SK-N-SH (cell line): ENCODE data around the gene RFX2. TPM values are rescaled to one million over a fixed set of nuclear protein-coding genes. Genes with fewer than 3 reads are reported as not detected.
"Not testable (repeated sequence)": the region's sequence is repeated elsewhere in the genome, so short reads cannot be mapped to it uniquely, and the experiment has no call there.

Experiments used
- CTCF ChIA-PET: fragments of 300-600, 350-600 bp; formaldehyde crosslinking; extraction: SDS; loops from one replicate; lab custom pipeline; 2021; lab: Yijun Ruan, JAX
- POLR2A ChIA-PET: fragments of 350-600 bp; sonication (Branson Sonifier 250); formaldehyde crosslinking; extraction: SDS; loops from one replicate; lab custom pipeline; 2020; ENCODE audit warnings: antibody characterized with exemption, inconsistent platforms; lab: Yijun Ruan, JAX
- DNase-seq: peaks from one replicate; pipeline ENCODE4 v3.0.0; 2012
- H2AFZ ChIP-seq: fragments of 200-600 bp; sonication (generic); 2 replicates; pipeline ENCODE4 v1.8.1; 2016; ENCODE audit warnings: antibody characterized with exemption, mild to moderate bottlenecking, low read depth
- H3F3A ChIP-seq: fragments of 200-600 bp; sonication (generic); replicated peaks from 2 replicates; pipeline ENCODE3; 2016; ENCODE audit warnings: antibody characterized with exemption, mild to moderate bottlenecking; ENCODE audit not compliant: insufficient read depth
- H3K27ac ChIP-seq, 2 experiments: fragments of 200-500 bp in 1 of 2; fragments of 200-600 bp in 1 of 2; sonication (Bioruptor generic) in 1 of 2; sonication (generic), shearing (Covaris generic) in 1 of 2; 2 replicates each; pipeline versions ENCODE4 v1.5.1 to v1.6.1; 2014 to 2016; ENCODE audit warnings: low read depth in 2 of 2, inconsistent platforms in 1 of 2, low read length in 1 of 2, mild to moderate bottlenecking in 1 of 2, mixed read lengths in 1 of 2
- H3K27me3 ChIP-seq: fragments of 200-600 bp; sonication (generic), shearing (Covaris generic); 2 replicates; pipeline ENCODE4 v1.6.1; 2016; ENCODE audit warnings: mixed run types; ENCODE audit not compliant: insufficient read depth
- H3K36me3 ChIP-seq, 2 experiments: fragments of 200-500 bp in 1 of 2; fragments of 200-600 bp in 1 of 2; sonication (Bioruptor generic) in 1 of 2; sonication (generic) in 1 of 2; replicated peaks in 1 of 2; 2 replicates each; pipeline versions ENCODE3 to v1.5.1; 2014 to 2016; ENCODE audit warnings: low read length in 1 of 2, mild to moderate bottlenecking in 1 of 2; ENCODE audit not compliant: insufficient read depth in 2 of 2, control insufficient read depth in 1 of 2
- H3K4me1 ChIP-seq, 2 experiments: fragments of 200-500 bp in 1 of 2; fragments of 200-600 bp in 1 of 2; sonication (Bioruptor generic) in 1 of 2; sonication (generic), shearing (Covaris generic) in 1 of 2; 2 replicates each; pipeline versions ENCODE4 v1.5.1 to v1.6.1; 2014 to 2016; ENCODE audit warnings: low read depth in 1 of 2, low read length in 1 of 2, mixed run types in 1 of 2; ENCODE audit not compliant: insufficient read depth in 2 of 2, control insufficient read depth in 1 of 2
- H3K4me2 ChIP-seq: fragments of 200-600 bp; sonication (generic), shearing (Covaris generic); 2 replicates; pipeline ENCODE4 v1.6.1; 2017; ENCODE audit warnings: mixed run types
- H3K4me3 ChIP-seq, 2 experiments: fragments of 200-500 bp in 1 of 2; fragments of 200-600 bp in 1 of 2; sonication (Bioruptor generic) in 1 of 2; sonication (generic), shearing (Covaris generic) in 1 of 2; 2 replicates each; pipeline versions ENCODE4 v1.5.1 to v1.8.1; 2014 to 2016; ENCODE audit warnings: low read depth in 2 of 2, inconsistent platforms in 1 of 2, low read length in 1 of 2, mild to moderate bottlenecking in 1 of 2, mixed read lengths in 1 of 2, moderate library complexity in 1 of 2
- H3K79me2 ChIP-seq: fragments of 200-600 bp; sonication (generic); 2 replicates; pipeline ENCODE4 v1.8.1; 2017; ENCODE audit warnings: mild to moderate bottlenecking; ENCODE audit not compliant: insufficient read depth
- H3K9ac ChIP-seq: fragments of 200-600 bp; sonication (generic); 2 replicates; pipeline ENCODE4 v1.6.1; 2017; ENCODE audit warnings: mixed run types
- H3K9me2 ChIP-seq: fragments of 200-600 bp; sonication (generic); 2 replicates; pipeline ENCODE4 v1.6.1; 2017; ENCODE audit warnings: mixed run types
- H3K9me3 ChIP-seq: fragments of 200-600 bp; sonication (generic); 2 replicates; pipeline ENCODE4 v1.6.1; 2017; ENCODE audit warnings: mixed run types, mild to moderate bottlenecking, moderate library complexity
- H4K20me1 ChIP-seq: fragments of 200-600 bp; sonication (generic); 2 replicates; pipeline ENCODE4 v1.6.1; 2017; ENCODE audit warnings: mild to moderate bottlenecking, mixed run types; ENCODE audit not compliant: insufficient read depth
- CHD2 ChIP-seq: fragments of 150-350 bp; IDR thresholded peaks from 2 replicates; pipeline ENCODE4 v1.6.1; 2018; ENCODE audit warnings: low read length; ENCODE audit not compliant: partially characterized antibody
- CTCF ChIP-seq: fragments of 200-600 bp; sonication (generic); IDR thresholded peaks from 2 replicates; pipeline ENCODE4 v1.6.1; 2017; ENCODE audit warnings: antibody characterized with exemption, mild to moderate bottlenecking, moderate library complexity
- EP300 ChIP-seq, 2 experiments: IDR thresholded peaks; 2 replicates each; pipeline versions ENCODE4 v1.4.0 to v1.6.1; 2012; ENCODE audit warnings: borderline replicate concordance in 1 of 2, low read depth in 1 of 2, low read length in 1 of 2
- FOXJ3 ChIP-seq: sonication (generic); formaldehyde crosslinking; IDR thresholded peaks from 2 replicates; pipeline ENCODE4 v1.5.1; 2020; ENCODE audit warnings: mild to moderate bottlenecking, missing genetic modification reagents
- GATA2 ChIP-seq: sonication (generic); formaldehyde crosslinking; IDR thresholded peaks from 2 replicates; pipeline ENCODE4 v1.5.0; 2020; ENCODE audit warnings: mild to moderate bottlenecking, missing genetic modification reagents
- JUND ChIP-seq: IDR thresholded peaks from 2 replicates; pipeline ENCODE4 v1.4.0; 2012
- MXI1 ChIP-seq: IDR thresholded peaks from 2 replicates; pipeline ENCODE4 v1.6.1; 2012; ENCODE audit warnings: mild to moderate bottlenecking, low read depth, low read length, improper control_type of control experiment
- NFIC ChIP-seq: IDR thresholded peaks from 2 replicates; pipeline ENCODE4 v1.4.0; 2012; ENCODE audit warnings: borderline replicate concordance
- PBX3 ChIP-seq: IDR thresholded peaks from 2 replicates; pipeline ENCODE4; 2012
- POLR2AphosphoS5 ChIP-seq: IDR thresholded peaks from 2 replicates; pipeline ENCODE4 v1.6.1; 2012; ENCODE audit warnings: low read depth, low read length
- RXRA ChIP-seq: IDR thresholded peaks from 2 replicates; pipeline ENCODE4 v1.4.0; 2012; ENCODE audit warnings: low read depth, mild to moderate bottlenecking, borderline replicate concordance
- SIN3A ChIP-seq: IDR thresholded peaks from 2 replicates; pipeline ENCODE4 v1.6.1; 2012; ENCODE audit warnings: low read depth, mild to moderate bottlenecking, low read length, moderate library complexity, borderline replicate concordance
- TCF12 ChIP-seq: IDR thresholded peaks from 2 replicates; pipeline ENCODE4 v1.4.0; 2012
- YY1 ChIP-seq: IDR thresholded peaks from 2 replicates; pipeline ENCODE4 v1.4.0; 2012; ENCODE audit warnings: low read depth, mild to moderate bottlenecking
- WGBS: methylation state at CpG from one replicate; pipeline ENCODE4 v1.1.6; 2017; ENCODE audit warnings: low lambda C conversion rate; 5-methylcytosine and 5-hydroxymethylcytosine counted together
- polyA plus RNA-seq, 3 experiments: library from polyadenylated mRNA; depleted of rRNA; stranded (reverse); fragments of >200 nt; gene quantifications; 2 replicates each; pipeline ENCODE4 v1.2.3, GENCODE V29; 2012
- TF ChIP-seq, protein P1 (sequence below): fragments of 150-350 bp; IDR thresholded peaks from 2 replicates; pipeline ENCODE4 v1.6.1; 2017; ENCODE audit warnings: antibody characterized with exemption, low read length, low read depth, borderline replicate concordance

Gene RFX2
- polyA plus RNA-seq, 1 of the 3 experiments (the other 2 are of a cell fraction), result 12.6 TPM

DNA sequence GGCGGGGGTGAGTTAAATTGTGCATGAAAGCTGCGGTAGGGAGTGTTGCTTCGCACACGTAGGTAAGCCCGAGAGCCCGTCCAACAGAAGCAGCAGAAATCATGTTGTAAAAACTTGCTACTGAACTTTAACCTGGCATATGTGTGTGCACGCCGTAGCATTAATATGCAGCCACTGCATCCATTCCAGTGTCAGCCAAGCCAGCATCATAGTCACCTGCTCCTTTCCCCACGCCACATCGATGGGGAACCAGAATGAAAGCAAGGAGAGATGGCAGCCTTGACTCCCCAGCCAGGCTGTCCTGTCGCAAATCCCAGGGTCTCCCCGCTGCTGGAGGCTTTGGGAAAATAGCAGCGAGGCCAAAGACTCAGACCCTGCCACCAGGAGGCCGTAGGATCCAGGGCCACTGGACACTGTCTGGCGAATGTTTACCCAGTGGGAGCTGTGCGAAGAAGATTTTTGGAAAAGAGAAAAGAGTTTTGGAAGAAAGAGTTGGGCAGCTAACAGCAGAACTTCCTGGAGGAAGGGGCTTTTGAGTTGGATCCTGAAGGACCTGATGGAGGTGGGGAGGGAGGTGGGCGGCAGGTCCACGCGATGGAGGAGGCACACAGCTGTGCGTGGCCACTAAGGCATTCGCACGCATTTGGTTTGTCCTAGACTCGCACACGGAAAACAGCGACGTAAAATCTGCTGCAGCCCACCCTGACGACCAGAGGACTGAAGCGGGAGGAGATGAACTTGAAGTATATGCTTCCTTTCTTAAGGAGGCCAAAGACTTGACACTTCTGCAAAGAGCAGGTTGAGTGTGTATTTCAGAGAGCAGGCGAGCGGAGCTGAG, 83.7 kb downstream of the RFX2 start:
- Histone ChIP-seq H3K79me2 (peaks cover 5% of the 10 kb centered on the region; the same call in 1 of the 2 replicates), H3K9ac (no peak overlapping the region), H3K27me3 (no peaks in the 10 kb centered on the region), H3K4me3 (no peak overlapping the region), H3K36me3 (peaks cover 3 to 25% of the 10 kb centered on the region in 2 experiments), H3K9me2 (no peaks in the 10 kb centered on the region), H3F3A (peaks cover 25% of the 10 kb centered on the region), H3K4me2 (no peak overlapping the region), H3K27ac (no peak overlapping the region), H3K4me1 (peaks cover 6 to 10% of the 10 kb centered on the region in 2 experiments; a peak in 3 of 4 replicates), H2AFZ (no peak overlapping the region), H4K20me1 (no peaks in the 10 kb centered on the region), H3K9me3 (no peaks in the 10 kb centered on the region)
- TF ChIP-seq FOXJ3 (no peak), EP300 (IDR thresholded peaks at IDR 0.05; ENCODE audit: borderline replicate concordance in 1 of 2, low read depth in 1 of 2, low read length in 1 of 2) (no peak), NFIC (no peak), GATA2 (CRISPR knock-in tag) (no peak), YY1 (no peak), SIN3A (no peak), CHD2 (no peak), RXRA (no peak)
- 96% methylated on average over 28 of the region's 30 CpGs for WGBS
- DNase-seq, result no peak
- CTCF ChIA-PET, result interaction anchor here (0.5 to 5.8 kb wide), 5 partner anchors 9 to 223 kb away, joined by 3 to 48 read pairs (median 4); no protein-coding TSS in a partner anchor
- POLR2A ChIA-PET, result no interaction called here

- H2AFZ ChIP-seq, POLR2A ChIA-PET, H3K4me3 ChIP-seq, H3K27me3 ChIP-seq, H3K79me2 ChIP-seq, DNase-seq, H3K9me2 ChIP-seq, H3K4me2 ChIP-seq, H3K27ac ChIP-seq, H3K9ac ChIP-seq, H4K20me1 ChIP-seq, H3K4me1 ChIP-seq, H3K9me3 ChIP-seq: not testable (repeated sequence)
- peaks cover 3 to 15% of the 10 kb centered on the region in 2 experiments for H3K36me3 ChIP-seq
- peaks cover 20% of the 10 kb centered on the region for H3F3A ChIP-seq
- CTCF ChIA-PET, result interaction anchor here (0.9 to 5.8 kb wide), 5 partner anchors 23 to 221 kb away, joined by 3 to 48 read pairs (median 5); no protein-coding TSS in a partner anchor
- 96% methylated on average over 27 of the region's 27 CpGs for WGBS
Measured at GRCh38 chr19:6024756-6025155, 85.5 kb downstream of the RFX2 start.

GRCh38 chr19:6023936-6024335, 86.4 kb downstream of the RFX2 start:
- peaks cover under 1% of the 10 kb centered on the region; the same call in 1 of the 2 replicates for H3K79me2 ChIP-seq
- H3K27ac ChIP-seq, result peak overlapping the region in 1 of 2 experiments; percentile 85; a peak in 2 of 4 replicates
- no peaks in the 10 kb centered on the region for H3K9me2 ChIP-seq
- H3K4me1 ChIP-seq, result peaks cover 6 to 10% of the 10 kb centered on the region in 2 experiments; a peak in 3 of 4 replicates
- H3K9me3 ChIP-seq, result no peaks in the 10 kb centered on the region
- no peaks in the 10 kb centered on the region for H4K20me1 ChIP-seq
- H3K9ac ChIP-seq, result peak overlapping the region; percentile 53
- 96% methylated on average over 7 of the region's 12 CpGs for WGBS
- ChIA-PET POLR2A (no interaction called here), CTCF (interaction anchor here (0.6 to 9.1 kb wide), 11 partner anchors 14 to 1453 kb away, joined by 3 to 448 read pairs (median 23); no protein-coding TSS in a partner anchor)
- H3K4me3 ChIP-seq, result 0 out of 4 replicates have a peak overlapping the region, but pooled peaks of 1 of the 2 experiments have one; percentile 5
- peaks cover 3 to 7% of the 10 kb centered on the region in 2 experiments for H3K36me3 ChIP-seq
- peaks cover 20% of the 10 kb centered on the region for H3F3A ChIP-seq
- no peak for DNase-seq
- peak overlapping the region; percentile 69; the same call in 1 of the 2 replicates for H3K4me2 ChIP-seq
- no peaks in the 10 kb centered on the region for H3K27me3 ChIP-seq
- H2AFZ ChIP-seq, result peak overlapping the region; percentile 63; the same call in 1 of the 2 replicates
- no peak for TF ChIP-seq JUND
- no peak for TF ChIP-seq YY1
- no peak for TF ChIP-seq PBX3
- TF ChIP-seq FOXJ3, result no peak
- no peak for TF ChIP-seq TCF12
- TF ChIP-seq CTCF, result no peak
- TF ChIP-seq, protein P1, sequence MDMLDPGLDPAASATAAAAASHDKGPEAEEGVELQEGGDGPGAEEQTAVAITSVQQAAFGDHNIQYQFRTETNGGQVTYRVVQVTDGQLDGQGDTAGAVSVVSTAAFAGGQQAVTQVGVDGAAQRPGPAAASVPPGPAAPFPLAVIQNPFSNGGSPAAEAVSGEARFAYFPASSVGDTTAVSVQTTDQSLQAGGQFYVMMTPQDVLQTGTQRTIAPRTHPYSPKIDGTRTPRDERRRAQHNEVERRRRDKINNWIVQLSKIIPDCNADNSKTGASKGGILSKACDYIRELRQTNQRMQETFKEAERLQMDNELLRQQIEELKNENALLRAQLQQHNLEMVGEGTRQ, result no peak
- no peak for TF ChIP-seq MXI1
- TF ChIP-seq POLR2AphosphoS5, result no peak
